Fibroblast of the conjunctiva (primary cell): ENCODE measurements around the gene FIGN.

Experiments used
- DNase-seq: peaks from one replicate; pipeline ENCODE4 v3.0.0-alpha.2; 2010; ENCODE audit warnings: low read depth

FIGN gene

GRCh38 chr2:163737190-163737439, 1.3 kb upstream of the FIGN start:
- DNase-seq, result no peak

- DNase-seq, result no peak
Measured at GRCh38 chr2:163736433-163737189, 803 bp upstream of the FIGN start.

GRCh38 chr2:163734881-163735684, 725 bp downstream of the FIGN start:
- no peak for DNase-seq

- no peak for DNase-seq
Measured at GRCh38 chr2:163734401-163734800, 1.4 kb downstream of the FIGN start.

- no peak for DNase-seq
Measured at GRCh38 chr2:163733956-163734355, 1.9 kb downstream of the FIGN start.

GRCh38 chr2:163733301-163733938, 2.4 kb downstream of the FIGN start:
- no peak for DNase-seq

- no peak for DNase-seq
Measured at GRCh38 chr2:163732727-163733126, 3.1 kb downstream of the FIGN start.

- no peak for DNase-seq
Measured at GRCh38 chr2:163731735-163732134, 4.1 kb downstream of the FIGN start.

GRCh38 chr2:163730556-163730955, 5.3 kb downstream of the FIGN start:
- DNase-seq, result no peak

- DNase-seq, result no peak
Measured at GRCh38 chr2:163729636-163730273, 6.1 kb downstream of the FIGN start.

- DNase-seq, result no peak
Measured at GRCh38 chr2:163723881-163724280, 11.9 kb downstream of the FIGN start.

GRCh38 chr2:163723348-163723747, 12.5 kb downstream of the FIGN start:
- no peak for DNase-seq

- DNase-seq, result no peak
Measured at GRCh38 chr2:163719331-163719730, 16.5 kb downstream of the FIGN start.

- DNase-seq, result no peak
Measured at GRCh38 chr2:163717993-163718680, 17.7 kb downstream of the FIGN start.

GRCh38 chr2:163717515-163717914, 18.3 kb downstream of the FIGN start:
- no peak for DNase-seq

- no peak for DNase-seq
Measured at GRCh38 chr2:163716101-163716500, 19.7 kb downstream of the FIGN start.

- no peak for DNase-seq
Measured at GRCh38 chr2:163715668-163716067, 20.1 kb downstream of the FIGN start.

GRCh38 chr2:163715199-163715598, 20.6 kb downstream of the FIGN start:
- no peak for DNase-seq

GRCh38 chr2:163713534-163714311, 22.1 kb downstream of the FIGN start:
- DNase-seq, result no peak

- no peak for DNase-seq
Measured at GRCh38 chr2:163711699-163712098, 24.1 kb downstream of the FIGN start.

GRCh38 chr2:163711258-163711657, 24.6 kb downstream of the FIGN start:
- no peak for DNase-seq
